Measurements from ENCODE around the gene TTLL7. TPM values are rescaled to one million over a fixed set of nuclear protein-coding genes. Genes with fewer than 3 reads are reported as not detected.

Gene TTLL7
- total and polyA plus RNA-seq, 2 donors (not counting 1 experiment from before 2014, with no cell fraction given), result 0.01 TPM; not detected in 1

- intact Hi-C loops (cut with micrococcal nuclease), result no loop called here
Measured at GRCh38 chr1:83897516-83897915, 101.4 kb downstream of the TTLL7 start.

GRCh38 chr1:83896299-83896698 is 102.6 kb downstream of the TTLL7 start:
- CTCF ChIA-PET, result no interaction called here
- DNase-seq (no peak), ATAC-seq (ENCODE audit: low read depth) (no peak)
- Histone ChIP-seq H3K4me1 (ENCODE audit: control insufficient read depth in 2 of 2, insufficient read depth in 2 of 2, low read length in 2 of 2) (no peaks in the 10 kb centered on the region), H3K36me3 (replicated peaks in 1 of 2; ENCODE audit: control extremely low read depth in 1 of 2, control insufficient read depth in 1 of 2, extremely low read depth in 1 of 2, insufficient read depth in 2 of 2, low read length in 1 of 2) (no peaks in the 10 kb centered on the region), H3K27ac (ENCODE audit: low read length in 2 of 2) (no peak overlapping the region), H3K27me3 (replicated peaks in 1 of 4; ENCODE audit: control extremely low read depth in 1 of 4, control insufficient read depth in 3 of 4, insufficient read depth in 4 of 4, low read length in 3 of 4) (peaks cover 0 to 8% (median 5%) of the 10 kb centered on the region in 4 experiments), H4K20me1 (ENCODE audit: control insufficient read depth, insufficient read depth, low read length, poor library complexity, severe bottlenecking) (no peaks in the 10 kb centered on the region), H3K4me2 (replicated peaks; ENCODE audit: low read depth, low read length, poor library complexity, severe bottlenecking) (no peak overlapping the region), H3K4me3 (ENCODE audit: control extremely low read depth in 1 of 5, extremely low read depth in 1 of 5, insufficient read depth in 1 of 5, low read depth in 2 of 5, low read length in 4 of 5) (no peak overlapping the region), H3K9me3 (ENCODE audit: control extremely low read depth in 1 of 3, control insufficient read depth in 2 of 3, insufficient read depth in 1 of 3, low read length in 2 of 3) (no peaks in the 10 kb centered on the region), H2AFZ (ENCODE audit: insufficient read depth, low read depth, low read length, poor library complexity, severe bottlenecking) (no peak overlapping the region), H3K9ac (ENCODE audit: low read length) (no peak overlapping the region), H3K79me2 (ENCODE audit: control insufficient read depth, insufficient read depth, low read length) (no peaks in the 10 kb centered on the region)
- intact Hi-C loops (cut with micrococcal nuclease), result no loop called here
- Mint-ChIP-seq H3K4me1 (no peaks in the 10 kb centered on the region), H3K4me3 (no peak overlapping the region), H3K9me3 (ENCODE audit: insufficient read depth) (no peaks in the 10 kb centered on the region), H3K27ac (no peak overlapping the region), H3K27me3 (peaks cover 12% of the 10 kb centered on the region)
- POLR2A ChIA-PET, result no interaction called here
- 65% methylated on average over 2 of the region's 6 CpGs for WGBS (ENCODE audit: insufficient coverage)
- TF ChIP-seq EZH2 (IDR thresholded peaks at IDR 0.05; ENCODE audit: borderline replicate concordance, insufficient read depth, low read depth, low read length, poor library complexity, severe bottlenecking) (no peak), CTCF (IDR thresholded peaks at IDR 0.05) (no peak)

More at GRCh38 chr1:83897516-83897915, 101.4 kb downstream of the TTLL7 start:
- no peak overlapping the region for H3K4me2 ChIP-seq (replicated peaks; ENCODE audit: low read depth, low read length, poor library complexity, severe bottlenecking)
- no peaks in the 10 kb centered on the region for H3K4me1 ChIP-seq (ENCODE audit: control insufficient read depth in 2 of 2, insufficient read depth in 2 of 2, low read length in 2 of 2)
- POLR2A ChIA-PET, result no interaction called here
- 100% methylated on average over 1 of the region's 2 CpGs for WGBS (ENCODE audit: insufficient coverage)
- Mint-ChIP-seq H3K4me3 (no peak overlapping the region), H3K27me3 (peaks cover 12% of the 10 kb centered on the region), H3K27ac (no peak overlapping the region), H3K9me3 (ENCODE audit: insufficient read depth) (no peaks in the 10 kb centered on the region), H3K4me1 (no peaks in the 10 kb centered on the region)
- H4K20me1 ChIP-seq (ENCODE audit: control insufficient read depth, insufficient read depth, low read length, poor library complexity, severe bottlenecking), result no peaks in the 10 kb centered on the region
- no peaks in the 10 kb centered on the region for H3K36me3 ChIP-seq (replicated peaks in 1 of 2; ENCODE audit: control extremely low read depth in 1 of 2, control insufficient read depth in 1 of 2, extremely low read depth in 1 of 2, insufficient read depth in 2 of 2, low read length in 1 of 2)
- H3K27me3 ChIP-seq (replicated peaks in 1 of 4; ENCODE audit: control extremely low read depth in 1 of 4, control insufficient read depth in 3 of 4, insufficient read depth in 4 of 4, low read length in 3 of 4), result peaks cover 0 to 8% (median 5%) of the 10 kb centered on the region in 4 experiments
- no peak overlapping the region for H2AFZ ChIP-seq (ENCODE audit: insufficient read depth, low read depth, low read length, poor library complexity, severe bottlenecking)
- TF ChIP-seq EZH2 (IDR thresholded peaks at IDR 0.05; ENCODE audit: borderline replicate concordance, insufficient read depth, low read depth, low read length, poor library complexity, severe bottlenecking) (no peak), CTCF (IDR thresholded peaks at IDR 0.05) (no peak)
- no peak overlapping the region for H3K9ac ChIP-seq (ENCODE audit: low read length)
- H3K79me2 ChIP-seq (ENCODE audit: control insufficient read depth, insufficient read depth, low read length), result no peaks in the 10 kb centered on the region
- H3K27ac ChIP-seq (ENCODE audit: low read length in 2 of 2), result no peak overlapping the region
- ATAC-seq (ENCODE audit: low read depth) (no peak), DNase-seq (no peak)
- CTCF ChIA-PET, result interaction anchor here (0.5 kb wide), 1 partner anchor 11 kb away, joined by 3 read pairs; no protein-coding TSS in a partner anchor
- H3K4me3 ChIP-seq (ENCODE audit: control extremely low read depth in 1 of 5, extremely low read depth in 1 of 5, insufficient read depth in 1 of 5, low read depth in 2 of 5, low read length in 4 of 5), result no peak overlapping the region
- H3K9me3 ChIP-seq (ENCODE audit: control extremely low read depth in 1 of 3, control insufficient read depth in 2 of 3, insufficient read depth in 1 of 3, low read length in 2 of 3), result no peaks in the 10 kb centered on the region

All from B cell (primary cell).